Adipose tissue (tissue), 3 donors: ENCODE measurements around the gene ZC3H12C. TPM values are rescaled to one million over a fixed set of nuclear protein-coding genes. Genes with fewer than 3 reads are reported as not detected.

Experiments
- H3K27ac ChIP-seq: one replicate; pipeline ENCODE4 v1.5.1; 2013; ENCODE audit warnings: low read depth, low read length
- WGBS, 3 donors: extraction: QIAGEN DNeasy Blood & Tissue Kit; methylation state at CpG; one replicate each; pipeline ENCODE4 v1.1.7; 2013; 5-methylcytosine and 5-hydroxymethylcytosine counted together
- polyA plus RNA-seq, 3 donors: library from polyadenylated mRNA; stranded (reverse); fragments of 200-250 nt; gene quantifications; one replicate each; pipeline ENCODE4 v1.2.3, GENCODE V29; 2013
- donor health status: healthy with polysubstance abuse.
- donor health status: Bipolar disorder and iron deficiency.
- donor health status: healthy.

ZC3H12C gene
- polyA plus RNA-seq, 3 donors, result 1.1 to 3.1 (median 2.2) TPM

- H3K27ac ChIP-seq, result no peak overlapping the region
Measured at GRCh38 chr11:110075105-110075846, 17.9 kb upstream of the ZC3H12C start.

GRCh38 chr11:110075847-110076208, 17.4 kb upstream of the ZC3H12C start:
- 37 to 62% (median 41%) methylated on average over 4 of the region's 4 CpGs for WGBS, 3 donors

More at GRCh38 chr11:110075105-110075846, 17.9 kb upstream of the ZC3H12C start:
- WGBS, 3 donors, result 42 to 58% (median 47%) methylated on average over 12 of the region's 12 CpGs

GRCh38 chr11:110076371-110076965, 16.7 kb upstream of the ZC3H12C start:
- no peak overlapping the region for H3K27ac ChIP-seq
- 28 to 62% (median 39%) methylated on average over 7 of the region's 7 CpGs for WGBS, 3 donors

More at GRCh38 chr11:110075847-110076208, 17.4 kb upstream of the ZC3H12C start:
- no peak overlapping the region for H3K27ac ChIP-seq

- H3K27ac ChIP-seq, result no peak overlapping the region
- 33 to 81% (median 80%) methylated on average over 1 of the region's 1 CpG for WGBS, 3 donors
Measured at GRCh38 chr11:110077346-110077745, 15.8 kb upstream of the ZC3H12C start.

GRCh38 chr11:110077831-110078325, 15.3 kb upstream of the ZC3H12C start:
- 51 to 62% (median 62%) methylated on average over 6 of the region's 6 CpGs for WGBS, 3 donors

GRCh38 chr11:110078923-110079544, 14.2 kb upstream of the ZC3H12C start:
- WGBS, 3 donors, result 100% methylated on average over 1 of the region's 1 CpG
- H3K27ac ChIP-seq, result no peak overlapping the region

More at GRCh38 chr11:110077831-110078325, 15.3 kb upstream of the ZC3H12C start:
- no peak overlapping the region for H3K27ac ChIP-seq

GRCh38 chr11:110079726-110080125, 13.5 kb upstream of the ZC3H12C start:
- no peak overlapping the region for H3K27ac ChIP-seq
- 89 to 92% (median 90%) methylated on average over 4 of the region's 4 CpGs for WGBS, 3 donors

- no peak overlapping the region for H3K27ac ChIP-seq
- WGBS, 3 donors, result 74 to 89% (median 75%) methylated on average over 7 of the region's 7 CpGs
Measured at GRCh38 chr11:110081462-110082376, 11.5 kb upstream of the ZC3H12C start.

- 67 to 81% (median 74%) methylated on average over 1 of the region's 1 CpG for WGBS, 3 donors
- no peak overlapping the region for H3K27ac ChIP-seq
Measured at GRCh38 chr11:110082899-110083298, 10.3 kb upstream of the ZC3H12C start.

- WGBS, 3 donors, result 72 to 89% (median 74%) methylated on average over 2 of the region's 2 CpGs
Measured at GRCh38 chr11:110085255-110085838, 7.8 kb upstream of the ZC3H12C start.

GRCh38 chr11:110086892-110087309, 6.3 kb upstream of the ZC3H12C start:
- WGBS, 3 donors, result 30 to 42% (median 33%) methylated on average over 3 of the region's 3 CpGs
- no peak overlapping the region for H3K27ac ChIP-seq

More at GRCh38 chr11:110085255-110085838, 7.8 kb upstream of the ZC3H12C start:
- no peak overlapping the region for H3K27ac ChIP-seq

- WGBS, 3 donors, result 82 to 83% (median 83%) methylated on average over 5 of the region's 5 CpGs
- no peak overlapping the region for H3K27ac ChIP-seq
Measured at GRCh38 chr11:110087812-110088534, 5.2 kb upstream of the ZC3H12C start.

GRCh38 chr11:110088535-110089344, 4.5 kb upstream of the ZC3H12C start:
- 89 to 94% (median 91%) methylated on average over 5 of the region's 5 CpGs for WGBS, 3 donors
- H3K27ac ChIP-seq, result no peak overlapping the region

GRCh38 chr11:110089617-110090282, 3.4 kb upstream of the ZC3H12C start:
- no peak overlapping the region for H3K27ac ChIP-seq
- 74 to 83% (median 78%) methylated on average over 5 of the region's 5 CpGs for WGBS, 3 donors

- no peak overlapping the region for H3K27ac ChIP-seq
- WGBS, 3 donors, result 86 to 94% (median 92%) methylated on average over 6 of the region's 6 CpGs
Measured at GRCh38 chr11:110090466-110091026, 2.6 kb upstream of the ZC3H12C start.

GRCh38 chr11:110092111-110092514, 1.1 kb upstream of the ZC3H12C start:
- no peak overlapping the region for H3K27ac ChIP-seq
- 10 to 29% (median 19%) methylated on average over 11 of the region's 11 CpGs for WGBS, 3 donors
